Measurements from ENCODE around the gene RPL5. TPM values are rescaled to one million over a fixed set of nuclear protein-coding genes. Genes with fewer than 3 reads are reported as not detected.
"Not testable (repeated sequence)": the region's sequence is repeated elsewhere in the genome, so short reads cannot be mapped to it uniquely, and the experiment has no call there.

RPL5 gene
- total RNA-seq (2022), result 1,118 and 1,177 TPM in 2 replicates
- Bru-seq, nascent RNA, result percentile 99 among the genes with signal in this experiment
- BruChase-seq, experiment 1, labeled RNA remaining after a 2-hour chase, result percentile 98 among the genes with signal in this experiment
- percentile 99 among the genes with signal in this experiment for BruChase-seq, experiment 2, labeled RNA remaining after a 6-hour chase
- long read RNA-seq, transcript RPL5-208 (8 exons, 1,085 nt), result minor isoform, 349 of 1,244 reads
- long read RNA-seq, transcript RPL5-210 (7 exons, 896 nt), result minor isoform, 6 of 1,244 reads
- long read RNA-seq, transcript RPL5-207 (2 exons, 271 nt), result minor isoform, 13 of 1,244 reads
- long read RNA-seq, transcript RPL5-205 (3 exons, 1,210 nt), result major isoform, 834 of 1,244 reads
- long read RNA-seq, partial matches to known transcripts, result 31 of 1,244 reads
- long read RNA-seq, other reads (novel, unspliced or antisense), result 11 of 1,244 reads

- intact Hi-C loops (cut with micrococcal nuclease; ENCODE audit: unreplicated experiment), result loop anchor here (5.0 kb wide), 2 partner anchors 45 to 85 kb away; partner anchors contain the start of gene EVI5
- no peaks in the 10 kb centered on the region for H3K9me3 Mint-ChIP-seq (ENCODE audit: unreplicated experiment)
- H3K27me3 Mint-ChIP-seq (ENCODE audit: insufficient read depth, unreplicated experiment), result no peaks in the 10 kb centered on the region
- peaks cover 54% of the 10 kb centered on the region for H3K36me3 Mint-ChIP-seq (ENCODE audit: insufficient read depth, unreplicated experiment)
- Histone ChIP-seq H3K4me1 (peaks cover 15% of the 10 kb centered on the region), H3K36me3 (ENCODE audit: control insufficient read depth, insufficient read depth, low read length) (no peaks in the 10 kb centered on the region), H3K9me3 (no peaks in the 10 kb centered on the region), H3K4me3 (ENCODE audit: low read depth, low read length) (peak within 1 kb of the TSS; percentile 70), H3K27me3 (replicated peaks; ENCODE audit: control insufficient read depth, insufficient read depth, low read length) (no peaks in the 10 kb centered on the region)
- CTCF ChIA-PET, result interaction anchor here (0.9 to 1.7 kb wide), 7 partner anchors 12 to 169 kb away, joined by 3 to 10 read pairs (median 3); partner anchors contain the start of gene EVI5
- peak within 1 kb of the TSS; percentile 99 for H3K27ac Mint-ChIP-seq (ENCODE audit: unreplicated experiment)
- peak; percentile 70 to 80 for TF ChIP-seq CTCF (IDR thresholded peaks at IDR 0.05; ENCODE audit: insufficient read depth in 1 of 2, low read depth in 1 of 2, low read length in 1 of 2, severe bottlenecking in 1 of 2, unreplicated experiment in 1 of 2)
- POLR2A ChIA-PET, result interaction anchor here (0.6 to 1.4 kb wide), 5 partner anchors 15 to 205 kb away, joined by 4 to 7 read pairs (median 4); partner anchors contain the start of gene EVI5
- DNase-seq, result peak; percentile 94 to 95
- no TSS peak for BruUV-seq (replicated peaks)
- H3K4me3 Mint-ChIP-seq (ENCODE audit: unreplicated experiment), result peak within 1 kb of the TSS; percentile 98
- no peaks in the 10 kb centered on the region for H3K4me1 Mint-ChIP-seq (ENCODE audit: low read depth, unreplicated experiment)
Observed at GRCh38 chr1:92831762-92832536, at the start of gene RPL5. TSS of gene RPL5 (plus strand) at chr1:92832040. CDS start at chr1:92832115, 75 bp downstream.

DNA sequence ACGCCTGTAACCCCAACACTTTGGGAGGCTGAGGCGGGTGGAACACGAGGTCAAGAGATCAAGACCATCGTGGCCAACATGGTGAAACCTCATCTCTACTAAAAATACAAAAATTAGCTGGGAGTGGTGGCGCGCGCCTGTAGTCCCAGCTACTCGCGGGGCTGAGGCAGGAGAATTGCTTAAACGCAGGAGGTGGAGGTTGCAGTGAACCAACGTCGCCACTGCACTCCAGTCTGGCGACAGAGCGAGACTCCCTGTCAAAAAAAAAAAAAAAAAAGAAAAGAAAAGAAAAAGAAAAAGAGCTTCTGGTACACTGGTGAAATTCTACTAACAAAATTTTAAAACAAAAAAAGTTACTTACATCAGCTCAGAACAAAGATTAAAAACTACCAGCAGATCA is 48.3 kb upstream of the RPL5 start:
- ChIA-PET CTCF (interaction anchor here (0.7 to 1.4 kb wide), 5 partner anchors 35 to 49 kb away, joined by 3 to 11 read pairs (median 3); partner anchors contain the start of gene RPL5), POLR2A (interaction anchor here (0.7 to 2.2 kb wide), 3 partner anchors 21 to 48 kb away, joined by 7 to 8 read pairs (median 7); partner anchors contain the start of gene RPL5)
- H3K4me1 Mint-ChIP-seq (ENCODE audit: low read depth, unreplicated experiment); H3K9me3 ChIP-seq; H3K27me3 ChIP-seq (replicated peaks; ENCODE audit: control insufficient read depth, insufficient read depth, low read length); H3K9me3 Mint-ChIP-seq (ENCODE audit: unreplicated experiment); intact Hi-C loops (cut with micrococcal nuclease; ENCODE audit: unreplicated experiment); H3K36me3 ChIP-seq (ENCODE audit: control insufficient read depth, insufficient read depth, low read length); H3K27me3 Mint-ChIP-seq (ENCODE audit: insufficient read depth, unreplicated experiment); H3K4me1 ChIP-seq; BruUV-seq (replicated peaks): not testable (repeated sequence)
- Mint-ChIP-seq H3K27ac (ENCODE audit: unreplicated experiment) (peak overlapping the region; percentile 91), H3K36me3 (ENCODE audit: insufficient read depth, unreplicated experiment) (peaks cover 24% of the 10 kb centered on the region), H3K4me3 (ENCODE audit: unreplicated experiment) (peak overlapping the region; percentile 83)
- peak overlapping the region; percentile 66 for H3K4me3 ChIP-seq (ENCODE audit: low read depth, low read length)
- DNase-seq, result peak; percentile 40 to 46

DNA sequence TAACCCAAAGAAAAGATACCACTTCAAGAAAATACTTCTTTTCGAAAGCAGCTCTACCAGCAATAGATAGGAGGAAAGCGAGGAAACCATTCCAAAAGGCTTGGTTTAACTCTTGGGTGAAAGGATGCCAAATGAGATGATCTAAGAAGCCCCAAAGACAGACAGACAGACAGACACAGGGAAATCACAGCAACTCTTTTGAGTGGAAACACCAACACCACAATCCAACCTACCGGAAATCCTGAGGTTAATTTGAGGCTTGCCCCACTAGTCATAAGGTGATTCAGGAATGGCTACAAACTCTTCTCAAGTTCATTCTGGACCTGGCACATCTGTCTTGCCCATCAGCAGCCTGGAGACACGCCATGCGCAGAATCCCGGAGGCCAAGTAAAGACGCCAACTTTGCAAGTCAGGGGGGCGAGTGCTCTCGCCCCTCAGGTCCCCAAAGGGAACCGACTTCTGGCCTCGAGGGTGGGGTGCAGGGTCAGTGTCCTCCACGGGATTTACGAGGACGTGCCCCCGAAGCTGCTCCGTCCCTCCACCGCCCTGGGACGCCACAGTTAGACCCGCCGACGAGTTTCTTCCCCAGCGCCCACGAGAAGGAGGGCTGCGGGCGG is 47.7 kb upstream of the RPL5 start:
- TSS peak; percentile 49 for BruUV-seq (replicated peaks)
- H3K27me3 ChIP-seq (replicated peaks; ENCODE audit: control insufficient read depth, insufficient read depth, low read length), result no peaks in the 10 kb centered on the region
- H3K27me3 Mint-ChIP-seq (ENCODE audit: insufficient read depth, unreplicated experiment), result no peaks in the 10 kb centered on the region
- POLR2A ChIA-PET, result interaction anchor here (0.6 to 2.2 kb wide), 4 partner anchors 28 to 264 kb away, joined by 3 to 7 read pairs (median 6); partner anchors contain the start of gene RPL5
- no peak for TF ChIP-seq CTCF (IDR thresholded peaks at IDR 0.05; ENCODE audit: insufficient read depth in 1 of 2, low read depth in 1 of 2, low read length in 1 of 2, severe bottlenecking in 1 of 2, unreplicated experiment in 1 of 2)
- no peaks in the 10 kb centered on the region for H3K9me3 ChIP-seq
- H3K9me3 Mint-ChIP-seq (ENCODE audit: unreplicated experiment), result no peaks in the 10 kb centered on the region
- H3K36me3 Mint-ChIP-seq (ENCODE audit: insufficient read depth, unreplicated experiment), result peaks cover 24% of the 10 kb centered on the region
- intact Hi-C loops (cut with micrococcal nuclease; ENCODE audit: unreplicated experiment), result loop anchor here (2.0 kb wide), 2 partner anchors 21 to 35 kb away; no protein-coding TSS in a partner anchor
- DNase-seq, result no peak
- H3K4me3 Mint-ChIP-seq (ENCODE audit: unreplicated experiment), result peak overlapping the region; percentile 83
- H3K27ac Mint-ChIP-seq (ENCODE audit: unreplicated experiment), result peak overlapping the region; percentile 91
- H3K4me1 Mint-ChIP-seq (ENCODE audit: low read depth, unreplicated experiment), result peaks cover 7% of the 10 kb centered on the region
- peak overlapping the region; percentile 66 for H3K4me3 ChIP-seq (ENCODE audit: low read depth, low read length)
- no peaks in the 10 kb centered on the region for H3K4me1 ChIP-seq
- H3K36me3 ChIP-seq (ENCODE audit: control insufficient read depth, insufficient read depth, low read length), result no peaks in the 10 kb centered on the region
- CTCF ChIA-PET, result interaction anchor here (1.0 to 1.4 kb wide), 4 partner anchors 34 to 48 kb away, joined by 3 to 8 read pairs (median 4); partner anchors contain the start of gene RPL5

Measured in Caco-2 (cell line).